OCI-LY3 (cell line): Measurements from ENCODE around the gene FRMD8.

Experiments used
- H2AFZ ChIP-seq: fragments of 200-600, 300-600 bp; shearing (Covaris generic); 2 replicates; pipeline ENCODE4 v1.6.0; 2014; ENCODE audit warnings: antibody characterized with exemption, low read depth, low read length
- H3K27ac ChIP-seq: fragments of 200-600, 300-600 bp; sonication (generic); 2 replicates; pipeline ENCODE4 v1.5.1; 2014; ENCODE audit warnings: mild to moderate bottlenecking, low read length, moderate library complexity, mixed read lengths
- H3K27me3 ChIP-seq: fragments of 200-600, 300-600 bp; sonication (generic); 2 replicates; pipeline ENCODE4 v1.6.1; 2014; ENCODE audit warnings: low read depth, low read length, mixed read lengths
- H3K36me3 ChIP-seq: fragments of 200-600, 300-600 bp; sonication (generic); replicated peaks from 2 replicates; pipeline ENCODE3; 2014; ENCODE audit warnings: low read depth, low read length, mixed read lengths
- H3K4me1 ChIP-seq: fragments of 300-600, 200-600 bp; sonication (generic); 2 replicates; pipeline ENCODE4 v1.6.1; 2014; ENCODE audit warnings: low read length, mixed read lengths
- H3K4me2 ChIP-seq: fragments of 200-600, 300-600 bp; sonication (generic); 2 replicates; pipeline ENCODE4 v1.6.1; 2014; ENCODE audit warnings: low read length, mixed read lengths
- H3K4me3 ChIP-seq: fragments of 300-600, 200-600 bp; sonication (generic); 2 replicates; pipeline ENCODE4 v1.5.1; 2014; ENCODE audit warnings: antibody characterized with exemption, mild to moderate bottlenecking, low read length, moderate library complexity
- H3K79me2 ChIP-seq: fragments of 300-600, 200-600 bp; shearing (Covaris generic); 2 replicates; pipeline ENCODE4 v1.6.1; 2014; ENCODE audit warnings: mild to moderate bottlenecking, low read length, mixed read lengths
- H3K9ac ChIP-seq: fragments of 300-600, 200-600 bp; shearing (Covaris generic); 2 replicates; pipeline ENCODE4 v1.6.0; 2014; ENCODE audit warnings: mild to moderate bottlenecking, low read length, moderate library complexity
- H3K9me3 ChIP-seq: fragments of 200-600, 300-600 bp; shearing (Covaris generic); 2 replicates; pipeline ENCODE4 v1.6.1; 2014; ENCODE audit warnings: low read length, mixed read lengths; ENCODE audit not compliant: insufficient read depth
- H4K20me1 ChIP-seq: fragments of 200-600, 300-600 bp; sonication (generic); 2 replicates; pipeline ENCODE4 v1.6.1; 2016; ENCODE audit warnings: low read length, mixed read lengths; ENCODE audit not compliant: insufficient read depth
- EZH2phosphoT487 ChIP-seq: fragments of 200-600 bp; shearing (Covaris generic); IDR thresholded peaks from 2 replicates; pipeline ENCODE4 v1.6.1; 2018; ENCODE audit warnings: antibody characterized with exemption, mixed run types, low read depth
- TF ChIP-seq, protein P1 (sequence below): fragments of 200-600, 300-600 bp; sonication (generic); IDR thresholded peaks from 2 replicates; pipeline ENCODE4 v1.5.1; 2014; ENCODE audit warnings: antibody characterized with exemption, low read length, low read depth

FRMD8 gene

GRCh38 chr11:65429068-65429681, 42.7 kb downstream of the FRMD8 start:
- Histone ChIP-seq H3K79me2 (peaks cover 96% of the 10 kb centered on the region), H3K9ac (0 out of 2 replicates have a peak overlapping the region, but pooled peaks have one; percentile 10), H3K4me3 (peak overlapping the region; percentile 10)

DNA sequence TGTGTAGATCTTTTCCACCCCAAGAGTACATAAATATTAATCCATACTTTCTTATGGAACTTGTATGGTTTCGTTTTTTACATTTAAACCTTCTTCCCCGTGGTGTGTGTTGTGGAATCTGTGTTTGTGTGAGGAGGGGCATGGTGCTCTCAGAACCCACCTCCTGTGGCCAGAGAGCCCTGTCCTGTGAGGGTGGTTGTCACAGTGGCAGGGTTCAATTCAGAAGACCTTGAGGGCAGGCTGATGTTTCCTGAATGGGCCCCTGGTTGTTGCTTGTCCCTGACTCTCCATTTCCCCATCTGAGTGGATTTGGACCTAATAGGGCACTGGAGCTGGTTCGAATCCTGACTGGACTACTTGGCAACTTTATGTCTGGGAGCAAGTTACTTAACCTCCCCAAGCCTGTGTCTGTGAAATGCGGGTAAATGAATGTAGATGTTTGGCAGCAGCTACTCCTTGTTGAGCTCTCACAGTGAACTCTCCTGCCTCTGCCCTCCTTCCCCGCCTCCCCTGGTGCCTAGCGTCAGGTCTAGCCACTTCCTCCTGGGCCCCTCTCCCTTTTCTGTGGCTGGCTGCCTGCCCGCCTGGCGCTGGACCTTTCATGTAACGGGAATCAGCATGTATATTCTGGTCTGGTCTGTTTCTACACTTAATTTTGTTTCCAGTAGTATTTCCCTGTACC, 43.4 kb downstream of the FRMD8 start:
- Histone ChIP-seq H3K9ac (peak overlapping the region; percentile 10; the same call in 1 of the 2 replicates), H3K27ac (peak overlapping the region; percentile 26), H3K4me1 (peaks cover 59% of the 10 kb centered on the region), H3K27me3 (no peaks in the 10 kb centered on the region), H4K20me1 (peaks cover 97% of the 10 kb centered on the region), H3K9me3 (no peaks in the 10 kb centered on the region), H3K4me3 (peak overlapping the region; percentile 10), H3K79me2 (peaks cover 96% of the 10 kb centered on the region), H3K4me2 (peak overlapping the region; percentile 92), H3K36me3 (peaks cover 73% of the 10 kb centered on the region), H2AFZ (no peak overlapping the region)
- TF ChIP-seq EZH2phosphoT487, result no peak
- TF ChIP-seq, protein P1, sequence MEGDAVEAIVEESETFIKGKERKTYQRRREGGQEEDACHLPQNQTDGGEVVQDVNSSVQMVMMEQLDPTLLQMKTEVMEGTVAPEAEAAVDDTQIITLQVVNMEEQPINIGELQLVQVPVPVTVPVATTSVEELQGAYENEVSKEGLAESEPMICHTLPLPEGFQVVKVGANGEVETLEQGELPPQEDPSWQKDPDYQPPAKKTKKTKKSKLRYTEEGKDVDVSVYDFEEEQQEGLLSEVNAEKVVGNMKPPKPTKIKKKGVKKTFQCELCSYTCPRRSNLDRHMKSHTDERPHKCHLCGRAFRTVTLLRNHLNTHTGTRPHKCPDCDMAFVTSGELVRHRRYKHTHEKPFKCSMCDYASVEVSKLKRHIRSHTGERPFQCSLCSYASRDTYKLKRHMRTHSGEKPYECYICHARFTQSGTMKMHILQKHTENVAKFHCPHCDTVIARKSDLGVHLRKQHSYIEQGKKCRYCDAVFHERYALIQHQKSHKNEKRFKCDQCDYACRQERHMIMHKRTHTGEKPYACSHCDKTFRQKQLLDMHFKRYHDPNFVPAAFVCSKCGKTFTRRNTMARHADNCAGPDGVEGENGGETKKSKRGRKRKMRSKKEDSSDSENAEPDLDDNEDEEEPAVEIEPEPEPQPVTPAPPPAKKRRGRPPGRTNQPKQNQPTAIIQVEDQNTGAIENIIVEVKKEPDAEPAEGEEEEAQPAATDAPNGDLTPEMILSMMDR, result no peak

More at GRCh38 chr11:65429068-65429681, 42.7 kb downstream of the FRMD8 start:
- Histone ChIP-seq H3K4me1 (peaks cover 59% of the 10 kb centered on the region), H4K20me1 (peaks cover 97% of the 10 kb centered on the region), H2AFZ (no peak overlapping the region), H3K36me3 (peaks cover 73% of the 10 kb centered on the region), H3K9me3 (no peaks in the 10 kb centered on the region), H3K4me2 (peak overlapping the region; percentile 92), H3K27ac (no peak overlapping the region), H3K27me3 (no peaks in the 10 kb centered on the region)
- TF ChIP-seq, protein P1, result no peak
- no peak for TF ChIP-seq EZH2phosphoT487

- TF ChIP-seq EZH2phosphoT487, result no peak
- TF ChIP-seq, protein P1, result no peak
- Histone ChIP-seq H2AFZ (no peak overlapping the region), H3K4me1 (peaks cover 59% of the 10 kb centered on the region), H3K27me3 (no peaks in the 10 kb centered on the region), H3K9ac (peak overlapping the region; percentile 10; the same call in 1 of the 2 replicates), H3K27ac (peak overlapping the region; percentile 26), H3K9me3 (no peaks in the 10 kb centered on the region), H3K36me3 (peaks cover 73% of the 10 kb centered on the region), H3K4me3 (peak overlapping the region; percentile 10), H3K79me2 (peaks cover 90% of the 10 kb centered on the region), H3K4me2 (peak overlapping the region; percentile 92), H4K20me1 (peaks cover 97% of the 10 kb centered on the region)
These were observed 44.2 kb downstream of the FRMD8 start for GRCh38 chr11:65430406-65431217.
